ENCODE data around the gene CLSTN2.

CLSTN2 gene

DNA sequence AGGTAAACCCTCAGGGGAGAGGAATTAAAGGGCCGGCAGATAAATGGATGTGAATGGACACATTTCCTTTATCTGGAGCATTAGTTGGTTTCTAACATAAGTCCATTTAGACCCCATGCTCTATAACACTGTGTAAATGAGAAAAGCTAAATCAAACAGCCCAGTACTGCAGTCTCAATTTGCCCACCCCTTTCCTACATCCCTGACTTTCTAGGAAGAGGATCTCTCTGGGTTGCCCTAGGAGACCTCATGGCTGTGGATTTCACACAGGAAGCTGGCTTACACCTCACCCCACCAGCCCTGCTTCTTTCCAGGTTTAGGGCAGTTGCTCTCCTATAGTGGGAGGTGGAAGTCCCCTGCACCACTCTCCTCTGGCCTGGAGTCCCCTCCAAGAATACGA lies 126.2 kb downstream of the CLSTN2 start:
- H3K27me3 ChIP-seq (ENCODE audit: low read depth), result 0 out of 2 replicates have a peak, but pooled peaks cover 3% of the 10 kb centered on the region
- in situ Hi-C loops (cut with MboI; ENCODE audit: low sequenced_read_pairs), result no loop called here
- no peaks in the 10 kb centered on the region for H3K36me3 ChIP-seq (replicated peaks)
- DNase-seq (ENCODE audit: low spot score in 2 of 2), result no peak
- no peaks in the 10 kb centered on the region for H3K4me1 ChIP-seq
- H3K4me3 ChIP-seq, result no peak overlapping the region
- no peaks in the 10 kb centered on the region for H3K9me3 ChIP-seq

- Histone ChIP-seq H3K4me3 (no peak overlapping the region), H3K27me3 (ENCODE audit: low read depth) (0 out of 2 replicates have a peak, but pooled peaks cover 3% of the 10 kb centered on the region), H3K4me1 (no peaks in the 10 kb centered on the region), H3K9me3 (no peaks in the 10 kb centered on the region), H3K36me3 (replicated peaks) (no peaks in the 10 kb centered on the region)
- in situ Hi-C loops (cut with MboI; ENCODE audit: low sequenced_read_pairs), result no loop called here
- no peak for DNase-seq (ENCODE audit: low spot score in 2 of 2)
Observed at GRCh38 chr3:140062461-140062860, 127.5 kb downstream of the CLSTN2 start.

DNA sequence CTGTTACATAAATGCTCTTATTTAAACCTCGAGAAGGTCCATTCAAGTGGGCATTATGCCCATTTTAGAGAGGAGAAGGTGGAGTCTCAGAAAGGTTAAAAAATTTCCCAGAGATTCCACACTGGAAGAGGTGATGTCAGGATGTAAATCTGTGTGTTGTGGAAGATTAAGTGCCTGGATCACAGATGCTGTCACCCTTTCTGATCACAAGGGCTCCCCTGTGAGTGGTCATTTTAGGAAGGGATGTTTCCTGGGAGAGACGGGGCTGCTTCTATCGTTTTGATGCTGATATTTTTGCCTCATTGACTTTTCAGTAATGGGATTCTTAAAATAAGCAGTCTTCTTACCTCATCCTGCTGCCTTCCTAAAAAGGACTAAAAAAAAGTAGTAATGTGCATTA lies 132.5 kb downstream of the CLSTN2 start:
- H3K36me3 ChIP-seq (replicated peaks), result no peaks in the 10 kb centered on the region
- DNase-seq (ENCODE audit: low spot score in 2 of 2), result no peak
- no peaks in the 10 kb centered on the region for H3K4me1 ChIP-seq
- no peaks in the 10 kb centered on the region for H3K9me3 ChIP-seq
- 0 out of 2 replicates have a peak, but pooled peaks cover 3% of the 10 kb centered on the region for H3K27me3 ChIP-seq (ENCODE audit: low read depth)
- in situ Hi-C loops (cut with MboI; ENCODE audit: low sequenced_read_pairs), result no loop called here
- no peak overlapping the region for H3K4me3 ChIP-seq

DNA sequence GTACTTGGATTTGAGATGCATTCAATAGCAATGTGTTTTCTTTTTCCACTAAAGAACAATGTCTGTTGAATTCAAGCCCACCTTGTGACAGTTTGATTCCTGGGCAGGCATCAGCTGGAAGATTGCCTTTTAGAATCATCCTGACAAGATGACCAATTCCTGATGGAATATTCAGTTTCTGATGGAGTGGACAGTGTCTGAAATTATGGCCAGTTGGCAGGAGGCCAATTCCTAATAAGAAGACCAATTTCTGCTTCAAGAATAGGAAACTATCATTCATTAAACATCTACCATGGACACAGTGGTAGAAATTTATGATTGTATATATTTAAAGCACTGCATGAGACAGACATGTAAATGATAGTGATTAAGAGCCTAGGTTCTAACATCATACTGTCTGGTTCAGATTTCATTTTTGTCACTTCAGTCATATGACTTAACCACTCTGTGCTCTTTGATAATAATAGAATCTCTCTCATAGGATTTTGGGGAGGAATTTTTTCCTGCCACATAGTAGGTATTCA lies 133.6 kb downstream of the CLSTN2 start:
- Histone ChIP-seq H3K36me3 (replicated peaks) (no peaks in the 10 kb centered on the region), H3K27me3 (ENCODE audit: low read depth) (0 out of 2 replicates have a peak, but pooled peaks cover 3% of the 10 kb centered on the region), H3K4me1 (no peaks in the 10 kb centered on the region), H3K4me3 (no peak overlapping the region), H3K9me3 (no peaks in the 10 kb centered on the region)
- DNase-seq (ENCODE audit: low spot score in 2 of 2), result no peak
- in situ Hi-C loops (cut with MboI; ENCODE audit: low sequenced_read_pairs), result no loop called here

DNA sequence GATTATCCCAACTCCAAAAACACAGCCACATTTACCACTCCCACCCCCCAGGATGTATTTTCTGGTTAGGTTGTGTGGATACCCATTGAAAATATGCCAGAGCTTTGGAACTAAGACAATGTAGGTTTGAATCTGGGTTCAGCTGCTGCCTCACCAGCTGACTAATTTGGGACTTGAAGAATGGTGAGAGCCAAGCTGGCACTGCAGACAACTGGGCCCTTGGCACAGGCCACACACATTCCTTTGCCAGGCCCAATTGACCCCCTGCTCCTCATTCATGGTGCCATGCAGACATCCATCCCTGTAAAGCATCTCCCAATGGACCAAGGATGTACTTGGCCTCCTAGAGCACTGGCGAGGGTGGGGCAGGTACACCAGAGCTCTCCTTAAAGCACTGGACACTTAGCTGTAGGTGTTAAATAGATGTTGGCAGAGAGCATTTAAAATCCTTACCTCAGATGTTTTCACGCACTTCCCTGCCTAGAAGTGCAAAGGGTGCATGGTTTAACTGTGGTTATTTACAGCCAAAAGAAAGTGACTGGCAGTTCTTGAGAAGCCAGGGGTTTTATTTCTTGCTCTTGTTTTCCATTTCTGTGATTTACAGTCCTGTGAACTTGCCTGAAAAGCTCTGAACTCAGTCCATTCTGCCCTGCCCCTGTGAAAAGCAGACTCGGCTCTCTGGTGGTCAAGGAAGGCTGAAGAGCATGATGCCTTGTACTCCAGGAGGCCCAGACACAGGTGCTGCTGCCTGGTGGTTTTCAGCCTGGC lies 138.5 kb downstream of the CLSTN2 start:
- H3K36me3 ChIP-seq (replicated peaks), result no peaks in the 10 kb centered on the region
- in situ Hi-C loops (cut with MboI; ENCODE audit: low sequenced_read_pairs), result no loop called here
- no peak overlapping the region for H3K4me3 ChIP-seq
- no peaks in the 10 kb centered on the region for H3K4me1 ChIP-seq
- no peaks in the 10 kb centered on the region for H3K9me3 ChIP-seq
- H3K27me3 ChIP-seq (ENCODE audit: low read depth), result no peaks in the 10 kb centered on the region
- no peak for DNase-seq (ENCODE audit: low spot score in 2 of 2)

DNA sequence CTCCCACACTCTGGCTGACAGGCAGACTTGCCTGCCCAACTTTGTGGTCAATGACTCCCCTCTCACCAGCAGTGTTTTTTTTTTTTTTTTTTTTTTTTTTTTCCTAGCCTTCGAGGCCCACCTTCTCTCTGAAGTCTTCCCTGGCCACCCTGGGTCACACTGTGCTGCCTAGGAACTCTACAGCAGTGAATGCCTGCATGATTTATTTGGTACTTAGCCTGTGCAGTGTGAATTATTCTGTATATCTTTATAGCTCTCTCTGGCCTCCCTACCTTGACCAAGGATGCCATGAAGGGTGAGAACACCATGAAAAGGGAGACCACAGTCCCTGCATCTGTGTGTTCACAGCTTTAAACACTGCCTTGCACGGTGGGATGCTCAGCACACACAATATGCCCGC lies 141.6 kb downstream of the CLSTN2 start:
- Histone ChIP-seq H3K4me3 (no peak overlapping the region), H3K4me1 (no peaks in the 10 kb centered on the region), H3K27me3 (ENCODE audit: low read depth) (no peaks in the 10 kb centered on the region), H3K36me3 (replicated peaks) (no peaks in the 10 kb centered on the region), H3K9me3 (no peaks in the 10 kb centered on the region)
- in situ Hi-C loops (cut with MboI; ENCODE audit: low sequenced_read_pairs), result no loop called here
- no peak for DNase-seq (ENCODE audit: low spot score in 2 of 2)

GRCh38 chr3:140077406-140077805 lies 142.4 kb downstream of the CLSTN2 start:
- no peaks in the 10 kb centered on the region for H3K9me3 ChIP-seq
- in situ Hi-C loops (cut with MboI; ENCODE audit: low sequenced_read_pairs), result no loop called here
- no peak for DNase-seq (ENCODE audit: low spot score in 2 of 2)
- H3K27me3 ChIP-seq (ENCODE audit: low read depth), result no peaks in the 10 kb centered on the region
- no peak overlapping the region for H3K4me3 ChIP-seq
- no peaks in the 10 kb centered on the region for H3K36me3 ChIP-seq (replicated peaks)
- H3K4me1 ChIP-seq, result no peaks in the 10 kb centered on the region

DNA sequence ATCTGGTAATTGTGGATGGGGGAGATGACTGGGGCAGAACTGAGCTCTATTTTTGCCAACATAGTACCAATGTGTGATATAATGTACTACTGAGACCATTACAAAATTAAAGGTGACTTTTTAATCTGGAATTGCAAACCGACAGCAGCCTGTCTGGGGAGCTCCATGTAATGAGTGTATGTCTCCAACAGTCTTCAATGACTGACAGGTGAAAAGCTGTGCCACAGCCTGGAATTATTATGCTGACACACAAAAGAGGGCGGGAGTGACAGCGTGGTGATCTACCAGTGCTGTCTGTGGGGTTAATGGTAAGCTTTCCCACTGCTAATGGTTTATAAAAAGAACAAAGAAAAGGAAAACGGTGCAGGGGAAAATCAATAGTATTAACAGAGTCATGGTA lies 143.4 kb downstream of the CLSTN2 start:
- no peaks in the 10 kb centered on the region for H3K9me3 ChIP-seq
- no peak for DNase-seq (ENCODE audit: low spot score in 2 of 2)
- in situ Hi-C loops (cut with MboI; ENCODE audit: low sequenced_read_pairs), result no loop called here

DNA sequence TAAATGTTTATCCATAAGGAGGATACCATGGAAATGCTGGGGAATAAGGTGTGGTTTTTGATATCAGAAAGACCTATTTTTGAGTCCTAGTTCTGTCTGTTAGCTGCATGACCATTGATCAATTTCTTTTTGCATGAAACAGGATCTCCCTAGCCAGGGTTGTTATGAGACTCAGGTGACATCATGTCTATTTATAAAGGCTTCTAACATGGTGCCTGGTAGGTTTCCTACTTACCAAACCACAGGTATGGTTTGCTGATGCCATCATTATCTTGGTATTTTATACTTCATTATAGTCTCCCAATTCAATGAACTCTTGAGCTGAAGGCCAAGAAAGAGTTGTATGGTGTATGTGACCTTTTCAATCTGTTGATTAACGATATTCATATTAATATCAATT lies 144.0 kb downstream of the CLSTN2 start:
- Histone ChIP-seq H3K36me3 (replicated peaks) (no peaks in the 10 kb centered on the region), H3K9me3 (no peaks in the 10 kb centered on the region), H3K27me3 (ENCODE audit: low read depth) (no peaks in the 10 kb centered on the region), H3K4me3 (no peak overlapping the region), H3K4me1 (no peaks in the 10 kb centered on the region)
- in situ Hi-C loops (cut with MboI; ENCODE audit: low sequenced_read_pairs), result no loop called here
- DNase-seq (ENCODE audit: low spot score in 2 of 2), result no peak

More for the DNA sequence above, 143.4 kb downstream of the CLSTN2 start:
- no peak overlapping the region for H3K4me3 ChIP-seq
- no peaks in the 10 kb centered on the region for H3K36me3 ChIP-seq (replicated peaks)
- no peaks in the 10 kb centered on the region for H3K4me1 ChIP-seq
- no peaks in the 10 kb centered on the region for H3K27me3 ChIP-seq (ENCODE audit: low read depth)

GRCh38 chr3:140081887-140082286 lies 146.9 kb downstream of the CLSTN2 start:
- H3K4me1 ChIP-seq, result no peaks in the 10 kb centered on the region
- no peaks in the 10 kb centered on the region for H3K9me3 ChIP-seq
- DNase-seq (ENCODE audit: low spot score in 2 of 2), result no peak
- H3K4me3 ChIP-seq, result no peak overlapping the region
- in situ Hi-C loops (cut with MboI; ENCODE audit: low sequenced_read_pairs), result no loop called here
- H3K36me3 ChIP-seq (replicated peaks), result no peaks in the 10 kb centered on the region
- no peaks in the 10 kb centered on the region for H3K27me3 ChIP-seq (ENCODE audit: low read depth)

GRCh38 chr3:140085001-140085400 lies 150.0 kb downstream of the CLSTN2 start:
- Histone ChIP-seq H3K9me3 (no peaks in the 10 kb centered on the region), H3K36me3 (replicated peaks) (no peaks in the 10 kb centered on the region), H3K4me1 (no peaks in the 10 kb centered on the region), H3K4me3 (no peak overlapping the region), H3K27me3 (ENCODE audit: low read depth) (no peaks in the 10 kb centered on the region)
- in situ Hi-C loops (cut with MboI; ENCODE audit: low sequenced_read_pairs), result no loop called here
- DNase-seq (ENCODE audit: low spot score in 2 of 2), result no peak

DNA sequence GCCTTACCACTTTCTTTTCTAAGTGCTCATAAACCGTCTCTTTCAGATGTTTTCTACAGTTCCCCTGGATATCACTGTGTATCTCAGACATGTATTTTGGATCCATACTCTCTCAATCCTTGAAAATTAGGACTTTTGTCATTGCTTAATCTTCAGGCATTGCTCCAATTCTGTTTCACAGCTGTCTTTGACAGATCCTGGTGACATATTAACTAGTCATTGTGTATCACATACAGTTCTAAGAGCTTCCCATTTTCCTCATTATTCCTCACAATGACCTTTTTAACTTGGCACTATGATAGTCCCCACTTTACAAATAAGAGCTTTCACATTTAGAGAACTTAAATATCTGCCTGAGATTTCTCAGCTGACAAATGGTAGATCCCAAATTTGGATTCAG lies 151.7 kb downstream of the CLSTN2 start:
- in situ Hi-C loops (cut with MboI; ENCODE audit: low sequenced_read_pairs), result no loop called here

DNA sequence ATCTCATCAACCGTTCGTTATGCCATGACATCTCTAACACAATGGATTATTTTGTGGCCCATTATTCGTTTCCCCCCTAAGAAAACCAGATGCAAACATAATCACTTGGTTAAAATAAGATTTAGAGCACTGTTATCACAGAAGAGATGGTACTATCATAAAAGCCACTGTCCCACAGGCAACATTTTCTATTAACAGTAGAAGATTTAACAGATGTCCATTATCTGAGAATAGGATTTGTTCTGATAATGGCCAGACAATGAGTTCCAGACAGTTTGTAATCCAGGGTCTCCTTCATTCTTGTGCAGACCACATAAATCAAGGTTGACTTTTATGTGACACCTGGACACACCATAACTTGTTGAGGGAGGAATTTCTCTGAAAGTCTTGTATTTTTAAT lies 153.1 kb downstream of the CLSTN2 start:
- Histone ChIP-seq H3K36me3 (replicated peaks) (no peaks in the 10 kb centered on the region), H3K4me3 (no peak overlapping the region), H3K27me3 (ENCODE audit: low read depth) (no peaks in the 10 kb centered on the region), H3K9me3 (no peaks in the 10 kb centered on the region), H3K4me1 (no peaks in the 10 kb centered on the region)
- in situ Hi-C loops (cut with MboI; ENCODE audit: low sequenced_read_pairs), result no loop called here
- DNase-seq (ENCODE audit: low spot score in 2 of 2), result no peak

More for the DNA sequence above, 151.7 kb downstream of the CLSTN2 start:
- H3K27me3 ChIP-seq (ENCODE audit: low read depth), result no peaks in the 10 kb centered on the region
- no peak for DNase-seq (ENCODE audit: low spot score in 2 of 2)
- H3K36me3 ChIP-seq (replicated peaks), result no peaks in the 10 kb centered on the region
- no peaks in the 10 kb centered on the region for H3K9me3 ChIP-seq
- H3K4me1 ChIP-seq, result no peaks in the 10 kb centered on the region
- no peak overlapping the region for H3K4me3 ChIP-seq

GRCh38 chr3:140088513-140088912 lies 153.5 kb downstream of the CLSTN2 start:
- H3K36me3 ChIP-seq (replicated peaks), result no peaks in the 10 kb centered on the region
- no peaks in the 10 kb centered on the region for H3K9me3 ChIP-seq
- H3K4me1 ChIP-seq, result no peaks in the 10 kb centered on the region
- in situ Hi-C loops (cut with MboI; ENCODE audit: low sequenced_read_pairs), result no loop called here
- H3K4me3 ChIP-seq, result no peak overlapping the region
- H3K27me3 ChIP-seq (ENCODE audit: low read depth), result no peaks in the 10 kb centered on the region
- no peak for DNase-seq (ENCODE audit: low spot score in 2 of 2)
